NCI-H510A treated with DMSO at 0.1 percent for 48 hours (cell line): Measurements from ENCODE around the gene PTAR1.

Source experiments
- DNase-seq: peaks from one replicate; lab custom pipeline; 2025; lab: John Stamatoyannopoulos, UW

PTAR1 gene

DNA sequence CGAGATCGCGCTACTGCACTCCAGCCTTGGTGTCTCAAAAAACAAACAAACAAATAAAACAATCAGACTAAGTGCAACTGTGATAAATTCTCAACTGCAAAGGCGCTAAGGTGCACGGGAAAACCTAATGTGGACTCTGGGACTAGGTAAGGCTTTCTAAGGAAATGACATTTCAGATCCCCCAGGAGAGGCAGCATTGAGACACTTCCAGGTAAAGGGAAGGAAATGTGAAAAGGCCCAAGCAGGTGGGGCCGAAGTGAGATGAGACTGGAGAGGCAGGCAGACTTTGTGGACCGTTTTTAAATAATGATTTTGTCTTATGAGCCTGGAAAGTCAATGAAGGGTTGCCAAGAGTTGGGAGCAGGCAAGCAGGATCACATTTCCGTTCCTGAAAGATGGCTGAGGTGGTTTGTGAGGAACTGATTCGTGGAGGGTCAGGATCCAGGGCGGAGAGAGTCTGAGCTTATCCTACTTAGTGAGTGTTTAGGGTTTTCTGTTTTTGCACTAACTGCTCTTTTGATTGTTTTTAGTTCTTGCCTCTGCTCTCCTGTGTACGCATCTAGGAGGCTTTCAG lies 85.6 kb downstream of the PTAR1 start:
- peak; percentile 11 for DNase-seq

DNA sequence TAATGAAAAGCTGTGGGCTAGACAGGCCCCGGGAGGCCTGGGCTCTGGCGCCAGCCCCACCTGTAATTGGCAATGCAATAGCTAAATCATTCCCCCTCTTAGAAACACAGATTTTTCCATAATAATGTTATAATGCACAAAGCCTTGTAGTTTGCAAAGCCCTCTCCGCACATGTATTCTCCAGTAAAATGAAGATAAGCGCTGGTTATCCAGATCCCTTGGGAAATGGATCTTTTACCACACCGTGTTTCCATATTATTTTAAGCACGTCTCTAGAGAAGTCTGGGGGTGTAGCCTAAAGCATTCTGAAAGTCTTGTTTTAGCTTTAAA lies 86.5 kb downstream of the PTAR1 start:
- DNase-seq = no peak

GRCh38 chr9:69672596-69673310 lies 87.1 kb downstream of the PTAR1 start:
- DNase-seq = peak; percentile 87

GRCh38 chr9:69671879-69672595 lies 87.8 kb downstream of the PTAR1 start, which contains the start of gene APBA1:
Gene APBA1 (minus strand): TSS chr9:69672371.
- DNase-seq = peak; percentile 41

DNA sequence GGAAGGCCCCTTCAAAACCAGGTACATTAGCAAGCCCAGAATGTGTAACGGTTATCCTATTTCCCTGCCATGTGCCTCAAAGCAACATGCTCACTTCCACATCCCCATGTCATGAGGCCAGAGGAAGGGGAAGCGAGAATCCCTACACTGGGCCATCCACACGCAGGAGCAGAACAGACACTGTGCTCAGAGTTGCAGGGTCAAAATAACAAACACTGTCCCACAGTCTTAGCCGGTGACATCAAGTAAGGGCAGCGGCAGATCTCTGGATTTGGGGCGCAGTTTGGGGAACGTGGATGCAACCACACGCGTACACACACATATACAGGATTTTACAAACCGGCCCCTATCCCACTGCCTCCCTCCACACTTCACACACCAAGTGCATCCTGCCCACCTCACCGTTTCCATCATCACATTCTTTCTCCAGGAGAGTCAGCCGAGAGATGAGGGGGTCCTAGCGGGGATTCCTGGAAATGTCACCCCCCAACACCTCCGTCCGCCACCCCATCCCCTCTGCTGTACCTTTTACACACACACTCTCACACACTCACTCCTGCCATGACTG lies 88.4 kb downstream of the PTAR1 start:
- DNase-seq = no peak

GRCh38 chr9:69667306-69667705 lies 92.5 kb downstream of the PTAR1 start:
- DNase-seq = no peak

DNA sequence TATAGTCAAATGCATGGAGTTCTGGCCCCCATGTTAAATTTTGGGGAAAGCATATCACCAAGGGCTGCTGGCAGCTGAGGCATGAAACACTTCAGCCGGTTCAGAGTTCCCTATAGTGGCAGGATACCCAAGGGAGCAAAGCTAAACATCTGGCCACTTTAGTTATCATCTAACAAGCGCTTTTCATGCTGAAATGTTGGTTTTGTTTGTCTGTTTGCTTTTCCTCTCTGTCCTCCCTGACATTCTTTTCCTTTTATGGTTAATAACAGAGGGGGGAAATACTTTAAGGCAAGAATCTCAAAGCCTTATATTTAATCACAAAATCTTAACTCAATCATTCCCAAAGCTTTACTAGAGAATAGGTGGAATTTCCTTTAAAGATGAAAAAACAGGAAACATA lies 99.5 kb downstream of the PTAR1 start:
- no peak for DNase-seq
